ENCODE results near the gene CEP164. TPM values are rescaled to one million over a fixed set of nuclear protein-coding genes. Genes with fewer than 3 reads are reported as not detected.

CEP164 gene
- total RNA-seq, 1 donor from 2014 or later = 41.2 TPM

DNA sequence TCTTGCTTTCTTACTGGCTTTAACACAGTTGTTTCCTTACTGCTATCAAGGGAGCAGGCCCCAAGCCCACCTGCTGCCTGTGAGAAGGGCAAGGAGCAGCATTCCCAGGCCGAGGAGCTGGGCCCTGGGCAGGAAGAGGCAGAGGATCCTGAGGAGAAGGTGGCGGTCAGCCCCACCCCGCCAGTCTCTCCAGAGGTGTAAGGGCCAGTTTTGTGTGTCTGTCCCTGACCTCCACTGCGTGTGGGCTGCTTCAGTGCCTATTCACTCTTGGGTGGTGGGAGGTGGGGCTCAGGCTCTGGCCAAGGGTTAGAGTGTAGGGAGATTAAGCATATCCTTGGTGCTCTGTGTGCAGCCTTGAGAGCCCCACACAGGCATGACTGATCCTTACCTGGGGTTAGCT is 55.1 kb downstream of the CEP164 start:
- peaks cover 6% of the 10 kb centered on the region for H3K4me1 Mint-ChIP-seq
- no peaks in the 10 kb centered on the region for H3K9me3 Mint-ChIP-seq
- DNase-seq (ENCODE audit: low read depth, low spot score) = no peak
- TF ChIP-seq, protein P1, sequence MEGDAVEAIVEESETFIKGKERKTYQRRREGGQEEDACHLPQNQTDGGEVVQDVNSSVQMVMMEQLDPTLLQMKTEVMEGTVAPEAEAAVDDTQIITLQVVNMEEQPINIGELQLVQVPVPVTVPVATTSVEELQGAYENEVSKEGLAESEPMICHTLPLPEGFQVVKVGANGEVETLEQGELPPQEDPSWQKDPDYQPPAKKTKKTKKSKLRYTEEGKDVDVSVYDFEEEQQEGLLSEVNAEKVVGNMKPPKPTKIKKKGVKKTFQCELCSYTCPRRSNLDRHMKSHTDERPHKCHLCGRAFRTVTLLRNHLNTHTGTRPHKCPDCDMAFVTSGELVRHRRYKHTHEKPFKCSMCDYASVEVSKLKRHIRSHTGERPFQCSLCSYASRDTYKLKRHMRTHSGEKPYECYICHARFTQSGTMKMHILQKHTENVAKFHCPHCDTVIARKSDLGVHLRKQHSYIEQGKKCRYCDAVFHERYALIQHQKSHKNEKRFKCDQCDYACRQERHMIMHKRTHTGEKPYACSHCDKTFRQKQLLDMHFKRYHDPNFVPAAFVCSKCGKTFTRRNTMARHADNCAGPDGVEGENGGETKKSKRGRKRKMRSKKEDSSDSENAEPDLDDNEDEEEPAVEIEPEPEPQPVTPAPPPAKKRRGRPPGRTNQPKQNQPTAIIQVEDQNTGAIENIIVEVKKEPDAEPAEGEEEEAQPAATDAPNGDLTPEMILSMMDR (conservative IDR thresholded peaks at IDR 0.05) = no peak
- no peak overlapping the region for H3K27ac Mint-ChIP-seq (ENCODE audit: unreplicated experiment)
- peaks cover 3% of the 10 kb centered on the region for H3K36me3 Mint-ChIP-seq (ENCODE audit: low read depth)
- no peaks in the 10 kb centered on the region for H3K27me3 Mint-ChIP-seq (ENCODE audit: low read depth)
- no peak overlapping the region for H3K4me3 Mint-ChIP-seq

DNA sequence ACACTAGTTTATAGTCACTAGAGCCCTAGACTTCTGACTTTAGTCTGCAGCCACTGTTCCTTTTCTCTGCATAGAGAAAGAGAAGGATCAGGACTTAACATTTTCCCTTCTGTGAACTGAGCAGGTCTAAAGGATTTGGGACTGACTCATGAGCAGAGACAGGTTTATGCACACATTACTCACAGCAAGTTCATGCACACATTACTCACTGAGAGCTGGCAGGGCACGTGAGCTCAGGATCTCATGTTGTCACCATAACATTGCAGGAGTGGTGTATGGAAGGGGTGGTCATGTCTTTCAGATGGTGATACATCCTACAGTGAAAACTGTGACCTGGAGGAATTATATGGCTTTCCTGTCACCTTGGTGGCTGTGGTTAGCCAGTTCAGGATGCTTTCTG is 56.4 kb downstream of the CEP164 start:
- no peak for DNase-seq (ENCODE audit: low read depth, low spot score)
- TF ChIP-seq, protein P1 (conservative IDR thresholded peaks at IDR 0.05) = no peak
- Mint-ChIP-seq H3K27me3 (ENCODE audit: low read depth) (no peaks in the 10 kb centered on the region), H3K4me1 (peaks cover 5% of the 10 kb centered on the region), H3K9me3 (no peaks in the 10 kb centered on the region), H3K27ac (ENCODE audit: unreplicated experiment) (no peak overlapping the region), H3K36me3 (ENCODE audit: low read depth) (peaks cover 4% of the 10 kb centered on the region), H3K4me3 (no peak overlapping the region)

DNA sequence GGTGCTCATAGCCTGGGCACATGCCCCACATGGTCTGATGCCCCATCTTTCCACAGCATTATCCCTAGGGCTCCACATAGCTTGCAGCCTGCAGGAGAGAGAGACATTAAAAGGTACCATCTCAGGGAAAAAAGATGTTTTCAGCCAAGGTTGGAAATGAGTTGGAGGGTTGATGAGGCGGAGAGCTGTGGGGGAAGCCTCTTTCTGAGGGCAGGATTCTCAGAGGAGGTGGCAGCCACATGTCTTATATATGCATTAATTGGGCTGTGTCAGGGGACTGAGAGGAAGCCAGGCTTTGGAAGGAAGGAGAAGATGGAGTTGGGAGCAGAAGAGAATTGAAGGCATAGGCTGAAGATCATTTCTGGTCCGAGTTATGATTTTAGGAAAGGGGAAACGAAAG is 57.8 kb downstream of the CEP164 start:
- Mint-ChIP-seq H3K4me3 (no peak overlapping the region), H3K27me3 (ENCODE audit: low read depth) (no peaks in the 10 kb centered on the region), H3K9me3 (no peaks in the 10 kb centered on the region), H3K27ac (ENCODE audit: unreplicated experiment) (no peak overlapping the region), H3K4me1 (no peaks in the 10 kb centered on the region), H3K36me3 (ENCODE audit: low read depth) (peaks cover 5% of the 10 kb centered on the region)
- TF ChIP-seq, protein P1 (conservative IDR thresholded peaks at IDR 0.05) = no peak
- DNase-seq (ENCODE audit: low read depth, low spot score) = no peak

DNA sequence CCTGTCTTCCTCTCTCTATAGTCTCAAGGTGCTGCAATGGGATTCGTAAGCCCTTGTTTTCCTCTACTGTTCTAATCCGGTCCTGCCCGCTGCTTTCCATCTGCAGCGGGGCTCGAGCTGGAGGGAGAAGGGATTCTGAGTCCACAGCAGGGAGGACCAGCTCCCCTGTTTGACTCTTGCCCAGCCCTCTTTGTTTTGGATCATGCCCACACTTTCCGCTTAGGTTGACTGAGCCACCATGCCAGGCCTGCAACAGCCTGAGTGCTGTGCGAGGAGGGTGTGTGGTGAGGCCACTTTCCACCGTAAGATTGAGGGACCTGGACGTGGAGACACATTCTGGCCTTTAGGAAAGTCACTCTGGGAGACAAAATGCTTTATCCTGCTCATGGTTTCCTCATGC is 58.3 kb downstream of the CEP164 start:
- Mint-ChIP-seq H3K4me1 (peaks cover 2% of the 10 kb centered on the region), H3K36me3 (ENCODE audit: low read depth) (peaks cover 5% of the 10 kb centered on the region), H3K9me3 (no peaks in the 10 kb centered on the region), H3K27ac (ENCODE audit: unreplicated experiment) (peak overlapping the region; percentile 86), H3K4me3 (no peak overlapping the region), H3K27me3 (ENCODE audit: low read depth) (no peaks in the 10 kb centered on the region)
- TF ChIP-seq, protein P1 (conservative IDR thresholded peaks at IDR 0.05) = no peak
- DNase-seq (ENCODE audit: low read depth, low spot score) = no peak

DNA sequence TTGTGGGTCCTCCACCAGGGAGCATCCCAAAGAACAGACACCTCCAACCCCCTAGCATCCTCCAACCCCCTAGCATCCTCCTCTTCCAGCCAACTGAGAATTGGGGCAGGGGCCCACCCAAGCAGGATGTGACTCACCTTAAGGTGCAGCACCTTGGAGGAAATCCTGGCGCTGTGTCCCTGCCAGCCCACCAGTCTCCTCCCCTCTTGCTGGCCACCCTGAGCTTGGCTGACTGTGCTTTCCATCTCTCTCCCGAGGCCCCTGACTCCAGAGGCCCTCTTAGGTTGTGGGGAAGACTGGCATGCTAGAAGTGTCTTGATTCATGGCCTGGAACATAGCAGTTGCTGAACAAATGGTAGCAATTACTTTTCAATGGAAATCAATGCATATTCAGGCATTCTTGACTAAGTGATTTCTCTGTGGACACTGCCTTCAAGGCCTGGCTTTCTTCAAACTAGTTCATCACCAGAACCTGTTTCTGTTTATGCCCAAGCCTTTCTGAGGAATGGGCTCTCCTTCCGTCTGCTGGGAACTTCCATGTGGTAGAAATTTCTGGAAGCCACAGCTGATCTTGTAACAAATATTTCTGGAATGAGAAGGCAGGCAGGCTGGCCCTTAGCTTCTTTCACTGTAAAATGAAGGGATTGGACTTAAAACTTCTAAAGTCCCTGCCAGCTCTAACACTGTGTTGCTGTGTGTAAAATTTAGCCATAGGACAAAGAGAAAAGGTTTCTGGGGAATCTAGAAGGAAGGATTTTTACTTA is 60.5 kb downstream of the CEP164 start:
- no peak for DNase-seq (ENCODE audit: low read depth, low spot score)
- Mint-ChIP-seq H3K4me3 (no peak overlapping the region), H3K4me1 (peaks cover 15% of the 10 kb centered on the region), H3K27ac (ENCODE audit: unreplicated experiment) (no peak overlapping the region), H3K27me3 (ENCODE audit: low read depth) (no peaks in the 10 kb centered on the region), H3K9me3 (no peaks in the 10 kb centered on the region), H3K36me3 (ENCODE audit: low read depth) (peaks cover 5% of the 10 kb centered on the region)
- TF ChIP-seq, protein P1 (conservative IDR thresholded peaks at IDR 0.05) = no peak

Data from neural crest cell (in vitro differentiated cells).